Medulla oblongata (tissue), 1 donor: ENCODE data around the gene SNCB.
A peak's percentile ranks its signal among the peaks of the same experiment; 100 is the strongest.

Experiments
- DNase-seq: peaks from one replicate; pipeline ENCODE4 v3.0.0-alpha.2; 2015; ENCODE audit errors: extremely low spot score

Gene SNCB

DNA sequence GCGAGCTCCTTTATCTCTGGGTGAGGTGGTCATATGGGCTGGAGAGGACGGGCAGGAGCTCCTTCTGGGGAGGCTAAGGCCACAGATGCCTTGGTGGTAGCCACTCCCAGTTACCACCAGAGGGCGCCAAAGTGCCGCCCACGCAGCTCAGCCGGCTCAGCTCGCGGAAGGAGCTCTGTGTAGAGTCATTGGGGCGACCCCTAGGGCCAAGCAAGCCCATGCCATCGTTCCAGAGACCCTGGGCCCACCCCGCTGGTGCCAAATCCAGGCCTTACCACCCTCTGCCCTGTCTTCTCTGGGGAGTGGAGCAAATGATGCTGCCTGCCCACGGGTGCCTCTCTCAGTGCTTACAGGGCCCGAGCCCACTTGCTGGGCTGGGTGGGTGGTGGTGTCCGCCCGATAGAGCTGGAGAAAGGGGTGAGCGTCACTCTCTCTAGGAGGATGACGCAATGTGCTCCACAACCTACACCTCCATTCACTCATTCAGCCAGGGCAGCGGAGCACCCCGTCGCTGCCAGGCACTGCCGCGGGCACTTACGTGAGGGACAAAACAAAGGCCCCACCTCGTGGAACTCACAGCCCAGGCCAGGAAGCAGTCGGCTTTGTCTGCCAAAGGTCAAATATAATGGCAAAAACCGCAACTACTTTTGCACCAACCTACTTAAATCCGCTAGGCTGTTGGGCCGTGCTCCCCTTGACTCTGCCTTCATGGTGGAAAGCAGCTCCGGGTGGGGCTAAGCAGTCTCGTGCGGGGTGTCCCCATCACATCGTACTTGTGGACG lies 30.7 kb upstream of the SNCB start:
- DNase-seq: peak; percentile 78

DNA sequence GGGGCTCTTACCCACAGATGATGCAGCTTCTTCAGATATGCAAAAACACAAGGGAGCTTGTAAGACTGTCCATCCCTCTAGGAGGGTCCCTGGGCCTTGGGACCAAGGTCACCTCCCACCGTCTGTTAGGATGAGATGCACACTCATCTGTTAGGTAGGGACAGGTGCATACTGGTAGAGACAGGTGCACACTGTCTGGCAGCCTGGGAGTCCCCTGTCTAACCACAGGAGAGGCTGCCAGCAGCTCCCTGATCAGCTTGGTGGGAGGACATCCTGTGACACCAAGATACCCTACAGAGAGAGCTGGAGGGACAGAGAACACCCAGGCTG lies 30.2 kb upstream of the SNCB start:
- no peak for DNase-seq

DNA sequence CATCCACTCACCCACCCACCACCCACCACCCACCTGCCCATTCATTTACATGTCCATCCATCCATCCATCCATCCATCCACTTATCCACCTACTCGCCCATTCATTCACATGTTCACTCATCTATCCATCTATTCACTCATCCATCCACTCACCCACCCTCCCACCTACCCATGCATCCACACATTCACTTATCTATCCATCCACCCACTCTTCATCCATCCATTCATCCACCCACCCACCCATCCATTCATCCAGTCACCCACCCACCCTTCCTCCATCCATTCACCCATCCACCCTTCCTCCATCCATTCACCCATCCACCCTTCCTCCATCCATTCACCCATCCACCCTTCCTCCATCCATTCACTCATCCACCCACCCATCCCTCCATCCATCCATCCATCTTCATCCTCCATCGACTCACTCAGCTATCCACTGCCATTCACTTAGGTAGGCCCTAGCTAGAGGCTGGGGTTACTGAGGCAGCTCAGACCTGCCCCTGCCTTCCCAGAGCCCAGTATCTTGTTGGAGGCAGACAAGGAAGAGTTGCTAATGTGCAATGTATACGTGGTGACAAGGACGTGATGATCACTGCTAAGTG lies 29.6 kb upstream of the SNCB start:
- no peak for DNase-seq

DNA sequence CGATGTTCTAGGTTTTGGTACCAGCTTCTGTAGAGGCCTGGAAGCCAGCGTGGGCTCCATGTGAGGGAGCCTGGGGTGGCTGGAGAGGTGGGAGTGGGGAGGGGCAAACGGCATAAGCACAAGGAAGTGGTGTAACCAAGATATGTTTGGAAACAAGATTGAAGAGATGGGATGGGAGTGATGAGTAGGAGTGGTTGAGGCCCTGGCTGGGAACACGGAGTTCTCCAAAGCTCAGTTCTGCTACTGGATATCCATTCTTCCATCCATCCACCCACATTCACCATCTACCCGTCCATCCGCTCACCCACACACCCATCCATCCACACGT lies 29.1 kb upstream of the SNCB start:
- DNase-seq: no peak

DNA sequence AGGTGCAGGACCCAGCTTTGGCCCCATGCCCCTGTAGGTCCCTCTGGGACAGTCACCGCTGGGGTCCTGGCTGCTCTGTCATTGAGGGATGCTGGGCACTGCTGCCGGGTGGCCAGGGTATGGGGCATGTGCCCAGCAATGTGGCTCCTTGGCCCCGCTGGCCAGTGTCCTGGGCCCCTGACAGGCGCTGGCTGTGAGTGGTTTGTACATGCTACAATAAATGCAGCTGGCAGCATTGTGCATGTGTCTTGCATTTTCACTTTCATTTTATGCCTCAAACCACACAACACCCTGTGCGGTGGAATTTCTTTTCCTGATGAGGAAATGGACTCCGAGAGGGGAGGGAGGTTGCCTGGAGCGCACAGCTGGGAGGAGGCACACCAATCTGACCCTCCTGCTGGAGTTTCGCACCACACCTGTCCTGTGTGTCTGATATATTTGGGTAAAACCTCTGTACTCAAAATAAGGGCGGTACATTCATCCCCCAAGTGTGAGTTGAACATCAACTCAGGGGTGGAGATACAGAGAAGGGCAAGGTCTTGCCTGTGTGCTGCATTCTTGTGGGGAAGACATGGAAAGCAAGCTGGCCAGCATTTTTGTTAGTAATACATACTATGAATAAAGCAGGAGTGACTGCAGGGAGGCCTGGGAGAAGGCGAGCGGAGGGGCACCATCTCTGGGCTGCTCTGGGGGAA lies 28.6 kb upstream of the SNCB start:
- peak; percentile 34 for DNase-seq

DNA sequence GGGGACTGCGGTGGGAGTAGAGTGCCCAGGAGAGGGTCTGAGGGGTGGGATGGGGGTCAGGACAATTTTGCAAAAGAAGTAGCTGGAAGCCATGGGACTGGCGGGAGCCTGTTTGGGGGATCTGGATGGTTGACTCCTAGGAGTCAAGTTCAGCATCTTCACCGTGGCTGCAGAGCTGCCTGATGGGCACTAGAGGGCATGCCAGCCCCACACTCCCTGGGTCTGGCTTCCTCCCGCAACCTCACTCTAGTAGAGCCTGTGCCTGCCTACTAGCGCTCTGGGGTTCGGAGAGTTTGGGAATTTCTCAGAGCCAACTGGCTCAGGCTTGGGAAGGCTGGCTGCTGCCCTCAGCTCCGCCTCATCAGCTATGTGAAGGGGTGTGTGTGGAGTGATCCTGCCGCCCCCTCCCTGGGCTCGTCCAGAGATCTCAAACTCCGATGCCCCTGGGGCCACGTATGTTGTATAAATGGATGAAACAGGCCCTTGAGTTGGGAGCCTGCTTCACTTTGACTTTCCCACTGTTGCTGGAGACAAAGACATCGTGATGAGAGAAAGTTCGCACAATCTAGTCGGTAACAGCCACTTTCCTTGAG lies 27.8 kb upstream of the SNCB start:
- DNase-seq: peak; percentile 84

DNA sequence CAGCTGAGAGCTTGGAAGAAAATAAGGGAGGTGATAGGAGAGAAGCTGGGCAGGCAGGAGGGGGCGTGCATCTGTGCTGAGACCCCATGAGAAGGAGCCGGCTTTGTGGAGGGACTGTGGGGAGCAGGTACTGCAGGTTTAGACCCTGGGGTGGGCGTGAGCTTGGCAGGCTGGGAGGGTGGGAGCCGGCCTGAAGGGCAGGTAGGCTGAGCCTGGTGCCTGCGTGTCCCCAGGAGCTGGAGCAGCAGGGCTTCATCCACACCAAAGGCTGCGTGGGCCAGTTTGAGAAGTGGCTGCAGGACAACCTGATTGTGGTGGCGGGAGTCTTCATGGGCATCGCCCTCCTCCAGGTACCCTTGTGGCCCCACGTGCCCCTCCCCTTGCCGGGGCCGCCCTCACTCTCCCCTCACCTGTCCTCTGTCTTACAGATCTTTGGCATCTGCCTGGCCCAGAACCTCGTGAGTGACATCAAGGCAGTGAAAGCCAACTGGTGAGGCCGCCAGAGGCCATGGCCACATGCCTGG lies 26.2 kb upstream of the SNCB start:
- DNase-seq: no peak

DNA sequence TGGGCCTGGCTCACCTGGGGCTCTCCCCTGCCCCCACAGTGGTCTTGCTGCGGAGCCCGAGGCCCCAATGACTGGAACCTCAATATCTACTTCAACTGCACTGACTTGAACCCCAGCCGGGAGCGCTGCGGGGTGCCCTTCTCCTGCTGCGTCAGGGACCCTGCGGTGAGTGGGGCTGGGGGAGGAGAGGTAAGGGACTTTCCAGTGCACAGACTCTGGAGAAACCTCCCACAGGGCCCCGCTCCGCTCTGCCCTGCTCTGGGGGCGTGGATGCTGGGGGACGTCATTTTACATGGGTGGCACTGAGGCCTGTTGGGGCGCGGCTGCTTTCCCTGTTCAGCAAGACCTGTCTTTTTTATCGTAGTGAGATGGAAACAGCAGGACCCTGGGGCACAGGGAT lies 24.5 kb upstream of the SNCB start:
- DNase-seq: no peak

DNA sequence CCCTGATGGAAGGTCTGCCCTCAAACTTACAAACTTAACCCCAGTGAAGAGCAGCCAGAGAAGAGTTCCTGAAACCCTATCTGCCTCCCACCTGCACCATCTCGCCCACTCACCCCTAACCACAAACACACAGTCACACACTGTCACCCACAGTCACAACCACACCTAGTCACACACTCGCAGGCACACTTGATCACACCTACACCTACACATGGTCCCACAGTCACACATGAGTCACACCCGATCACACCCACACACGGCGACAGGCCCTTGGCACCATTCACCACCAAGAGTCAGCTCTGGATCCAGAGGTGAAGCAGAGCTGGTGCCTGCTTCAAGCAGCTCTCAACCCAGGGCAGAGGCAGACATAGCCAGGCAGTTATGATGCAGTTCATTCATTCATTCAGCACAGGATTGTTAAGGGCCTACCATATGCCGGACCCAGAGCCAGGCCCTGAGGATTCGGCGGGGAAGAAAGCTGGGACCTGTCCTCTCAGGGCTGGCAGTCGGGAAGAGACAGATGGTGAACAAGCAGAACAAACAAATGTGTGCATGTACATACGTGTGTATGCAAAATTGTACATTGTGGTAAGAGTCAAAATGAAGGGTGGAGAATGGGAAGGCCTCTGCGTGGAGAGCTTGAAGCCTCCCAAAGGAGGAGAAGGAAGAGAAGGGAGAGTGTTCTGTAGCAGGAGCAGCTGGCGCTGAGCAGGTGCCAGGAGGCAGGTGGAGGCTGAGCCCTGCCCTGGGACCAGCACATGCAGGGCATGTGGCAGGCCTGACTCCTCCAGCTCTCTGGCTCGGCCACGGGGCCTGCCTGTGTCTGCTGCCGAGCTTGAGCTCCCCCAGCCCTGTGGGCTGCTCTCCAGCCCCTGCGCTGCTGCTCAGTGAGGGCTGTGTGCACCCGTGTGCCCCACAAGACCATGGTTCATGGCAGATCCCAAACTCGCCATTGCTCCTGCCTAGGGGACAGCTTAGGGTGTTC lies 23.4 kb upstream of the SNCB start:
- DNase-seq: no peak

DNA sequence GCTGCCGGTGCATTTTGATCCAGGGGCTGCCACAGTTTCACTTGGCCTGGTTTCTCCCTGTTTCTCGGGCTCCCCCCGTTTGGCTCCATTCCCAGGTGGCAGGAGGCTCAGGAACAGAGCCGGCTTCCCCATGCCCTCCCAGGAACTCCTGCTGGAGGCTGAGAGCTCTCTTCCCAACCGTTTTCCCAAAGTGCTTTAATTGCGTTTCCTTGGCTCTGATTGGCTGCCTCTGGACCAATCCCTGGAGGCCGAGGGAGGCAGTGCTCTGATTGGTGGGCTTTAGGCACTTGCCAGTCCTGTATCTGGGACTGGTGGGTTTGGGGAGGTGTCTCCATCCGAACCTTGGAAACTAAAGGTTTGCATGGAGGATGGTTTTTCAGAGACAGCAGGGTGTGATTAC lies 21.8 kb upstream of the SNCB start:
- DNase-seq: peak; percentile 16

DNA sequence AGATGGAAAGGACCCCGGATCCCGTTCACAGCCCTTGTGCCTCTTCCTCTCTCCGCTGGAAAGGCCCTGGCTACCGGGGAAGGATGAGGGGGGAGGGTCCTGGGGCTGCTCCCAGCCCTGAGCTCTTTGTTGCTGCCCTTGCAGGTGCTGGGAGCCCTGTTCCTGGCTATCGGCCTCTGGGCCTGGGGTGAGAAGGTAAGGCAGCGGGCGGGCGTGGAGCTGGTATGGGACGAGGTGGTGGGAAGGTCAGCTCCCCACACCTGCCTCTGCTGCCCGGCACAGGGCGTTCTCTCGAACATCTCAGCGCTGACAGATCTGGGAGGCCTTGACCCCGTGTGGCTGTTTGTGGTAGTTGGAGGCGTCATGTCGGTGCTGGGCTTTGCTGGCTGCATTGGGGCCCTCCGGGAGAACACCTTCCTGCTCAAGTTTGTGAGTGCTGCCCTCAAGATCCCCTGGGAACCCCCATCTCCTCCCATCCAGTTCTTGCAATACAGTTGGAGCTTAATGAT lies 21.2 kb upstream of the SNCB start:
- no peak for DNase-seq

DNA sequence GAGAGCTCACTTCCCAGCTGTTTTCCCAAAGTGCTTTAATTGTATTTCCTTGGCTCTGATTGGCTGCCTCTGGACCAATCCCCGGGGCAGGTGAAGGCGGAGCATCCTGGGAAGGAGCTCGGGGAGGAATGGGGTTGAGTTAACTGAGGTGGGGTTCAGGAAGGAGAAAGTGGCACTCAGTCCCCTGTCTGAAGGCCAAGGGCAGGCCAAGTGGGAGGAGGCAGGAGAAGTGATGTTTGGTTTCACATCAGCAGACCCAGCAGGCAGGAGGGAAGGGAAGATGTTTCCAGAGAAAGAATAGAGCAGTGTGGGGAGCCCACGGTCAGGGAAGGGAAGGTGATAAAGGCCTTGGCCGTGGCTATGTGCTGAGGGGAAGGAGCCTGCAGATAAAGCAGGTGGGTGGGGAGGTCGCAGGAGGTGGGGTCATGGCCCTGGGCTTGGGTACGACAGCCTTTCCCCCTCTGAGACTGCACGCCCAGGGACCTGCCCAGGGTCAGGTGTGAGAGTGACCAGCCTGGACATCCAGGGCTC lies 20.1 kb upstream of the SNCB start:
- DNase-seq: no peak

DNA sequence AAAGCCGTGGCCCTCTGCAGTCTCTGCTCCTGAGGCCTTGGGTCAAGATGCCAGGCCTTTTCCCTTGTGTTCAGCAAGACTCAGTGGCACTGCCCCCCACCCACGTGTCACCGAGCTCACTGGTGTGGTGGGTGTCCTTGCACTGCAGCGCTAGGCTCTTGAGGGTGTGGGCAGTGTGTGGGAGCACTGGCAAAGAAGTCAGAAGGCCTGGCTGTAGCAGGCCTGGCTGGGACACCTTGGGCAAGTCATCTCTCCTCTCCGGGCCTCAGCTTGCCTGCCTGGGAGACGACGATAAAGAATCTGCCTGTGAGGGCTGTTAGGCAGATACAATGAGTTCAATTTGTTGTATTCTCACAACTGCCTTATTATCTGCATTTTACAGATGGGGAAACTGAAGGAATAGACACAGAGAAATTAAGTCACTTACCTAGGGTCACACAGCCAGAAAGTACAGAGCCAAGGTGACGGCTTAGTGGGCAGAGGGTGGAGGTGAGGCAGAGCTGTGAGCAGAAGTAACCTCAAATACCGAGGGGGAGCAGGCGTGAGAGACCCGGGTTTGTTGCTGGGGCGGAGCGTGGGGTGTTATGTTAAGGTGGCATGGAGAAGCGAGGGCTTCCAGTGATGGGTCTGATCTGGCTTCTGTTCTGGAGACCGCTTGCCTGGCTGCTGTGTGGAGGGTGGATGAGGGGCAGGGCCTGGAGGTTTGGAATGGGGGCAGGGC lies 18.3 kb upstream of the SNCB start:
- DNase-seq: no peak

DNA sequence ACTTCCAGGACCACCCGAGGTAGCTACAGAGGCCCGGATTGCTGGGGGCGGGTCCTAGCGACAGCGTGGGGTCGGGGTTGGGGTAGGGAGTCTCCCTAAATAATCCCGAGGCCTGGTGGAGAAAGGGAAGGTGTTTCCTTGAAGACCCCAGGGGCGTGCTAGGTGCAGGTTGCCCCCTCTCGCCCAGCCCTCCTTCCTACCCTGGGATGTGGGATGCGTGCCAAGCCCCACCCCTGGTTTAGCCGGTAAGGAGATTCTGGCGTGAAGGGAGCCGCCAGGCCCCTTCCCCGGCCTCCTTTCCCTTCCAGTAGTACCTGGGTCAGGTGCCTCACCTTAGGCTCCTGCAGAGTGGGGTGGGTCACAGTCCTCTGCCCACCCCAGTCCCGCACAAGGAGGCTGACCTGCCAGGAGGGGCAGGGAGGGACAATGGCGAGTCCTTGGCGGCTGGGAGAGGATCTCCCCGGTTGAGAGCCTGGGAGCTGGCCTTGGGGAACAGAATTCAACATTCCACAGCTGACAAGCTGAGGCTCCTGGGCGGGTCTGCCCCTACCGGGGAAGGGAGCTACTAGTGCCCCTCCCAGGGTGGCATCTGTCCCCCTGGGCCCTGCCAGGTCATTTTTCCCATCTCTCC lies 17.6 kb upstream of the SNCB start:
- DNase-seq: peak; percentile 23

DNA sequence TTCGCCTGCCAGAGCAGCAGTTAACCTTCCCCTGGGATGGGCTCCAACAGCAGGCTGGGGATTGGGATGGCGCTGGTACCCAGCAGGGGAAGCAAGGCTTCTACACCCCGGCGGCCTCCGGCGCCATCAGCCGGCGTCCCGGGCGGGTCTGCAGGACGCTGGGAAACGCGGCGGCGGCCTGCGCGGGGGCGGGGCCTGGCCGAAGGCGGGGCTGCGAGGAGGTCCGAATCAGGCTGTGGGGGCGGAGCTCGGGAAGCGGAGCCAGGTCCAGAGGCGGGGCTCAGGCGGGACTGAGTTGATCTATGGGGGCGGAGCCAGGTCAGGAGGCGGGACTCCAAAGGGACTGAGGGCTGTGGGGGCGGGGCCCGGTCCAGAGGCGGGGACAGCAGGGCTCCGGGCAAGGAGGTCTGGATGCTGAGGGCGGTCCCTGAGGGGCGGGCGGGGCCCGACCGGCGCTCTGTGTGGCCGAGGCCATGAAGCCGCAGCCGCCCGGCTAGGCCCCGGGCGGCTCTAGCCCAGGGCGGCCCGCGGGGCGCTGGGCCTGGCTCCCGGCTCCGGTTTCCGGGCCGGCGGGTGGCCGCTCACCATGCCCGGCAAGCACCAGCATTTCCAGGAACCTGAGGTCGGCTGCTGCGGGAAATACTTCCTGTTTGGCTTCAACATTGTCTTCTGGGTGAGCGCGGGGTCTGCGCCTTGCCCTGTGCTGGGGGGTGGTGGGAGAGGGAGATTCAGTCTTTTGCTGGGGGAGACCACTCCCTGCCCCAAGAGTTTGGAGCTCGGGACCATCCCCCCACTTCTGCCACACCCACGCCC lies 16.9 kb upstream of the SNCB start, which contains the start of gene TSPAN17:
Gene TSPAN17 (plus strand): TSS at position 455 of the 813 bp plus-strand sequence. CDS start 132 bp downstream, at position 587.
- peak; percentile 100 for DNase-seq

DNA sequence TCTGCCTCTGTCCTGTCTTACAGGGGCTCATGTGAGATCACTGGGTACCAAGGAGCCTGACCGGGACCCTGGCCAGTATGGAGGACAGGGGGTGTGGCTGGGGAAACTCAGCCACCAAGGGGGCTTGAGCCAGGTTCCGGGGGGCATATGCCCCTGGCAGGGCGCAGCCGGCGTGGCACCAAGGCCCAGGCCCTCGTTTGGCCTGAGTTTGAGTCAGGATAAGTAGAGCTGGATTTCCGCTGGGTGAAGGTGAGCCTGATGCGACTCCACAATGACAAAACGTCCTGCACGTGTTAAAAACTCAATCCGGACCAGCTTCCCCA lies 16.3 kb upstream of the SNCB start:
- no peak for DNase-seq

DNA sequence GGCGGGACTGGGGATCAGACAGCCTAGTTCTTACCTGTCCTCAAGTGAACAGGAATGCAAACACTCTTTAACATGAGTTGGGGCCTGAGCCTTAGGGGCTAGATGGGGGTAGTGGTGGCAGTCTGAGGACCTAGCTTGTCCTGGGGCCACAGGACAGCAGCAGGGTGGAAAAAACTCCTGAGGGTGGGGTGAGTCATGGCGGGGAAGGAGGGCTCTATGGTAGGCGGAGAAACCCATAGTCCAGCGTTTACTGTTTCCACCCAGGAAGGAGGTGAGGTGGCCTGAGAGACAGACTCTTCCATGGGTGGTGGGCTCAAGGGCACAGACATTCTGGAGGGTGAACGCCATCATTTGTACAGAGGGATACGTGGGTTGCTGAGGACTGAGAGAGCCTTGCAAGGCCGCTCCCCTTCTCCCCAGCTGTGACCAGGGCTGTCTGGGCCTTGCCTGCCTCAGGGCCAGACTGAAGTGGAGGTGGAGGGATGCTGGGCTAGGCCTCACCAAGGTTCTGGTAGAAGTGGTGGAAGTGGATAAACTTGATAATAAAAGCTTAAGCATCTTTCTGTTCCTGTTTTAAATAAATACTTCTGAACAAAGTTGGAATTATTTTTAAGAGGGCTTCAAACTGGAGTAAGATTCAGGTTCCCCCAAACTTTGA lies 15.8 kb upstream of the SNCB start:
- DNase-seq: no peak

DNA sequence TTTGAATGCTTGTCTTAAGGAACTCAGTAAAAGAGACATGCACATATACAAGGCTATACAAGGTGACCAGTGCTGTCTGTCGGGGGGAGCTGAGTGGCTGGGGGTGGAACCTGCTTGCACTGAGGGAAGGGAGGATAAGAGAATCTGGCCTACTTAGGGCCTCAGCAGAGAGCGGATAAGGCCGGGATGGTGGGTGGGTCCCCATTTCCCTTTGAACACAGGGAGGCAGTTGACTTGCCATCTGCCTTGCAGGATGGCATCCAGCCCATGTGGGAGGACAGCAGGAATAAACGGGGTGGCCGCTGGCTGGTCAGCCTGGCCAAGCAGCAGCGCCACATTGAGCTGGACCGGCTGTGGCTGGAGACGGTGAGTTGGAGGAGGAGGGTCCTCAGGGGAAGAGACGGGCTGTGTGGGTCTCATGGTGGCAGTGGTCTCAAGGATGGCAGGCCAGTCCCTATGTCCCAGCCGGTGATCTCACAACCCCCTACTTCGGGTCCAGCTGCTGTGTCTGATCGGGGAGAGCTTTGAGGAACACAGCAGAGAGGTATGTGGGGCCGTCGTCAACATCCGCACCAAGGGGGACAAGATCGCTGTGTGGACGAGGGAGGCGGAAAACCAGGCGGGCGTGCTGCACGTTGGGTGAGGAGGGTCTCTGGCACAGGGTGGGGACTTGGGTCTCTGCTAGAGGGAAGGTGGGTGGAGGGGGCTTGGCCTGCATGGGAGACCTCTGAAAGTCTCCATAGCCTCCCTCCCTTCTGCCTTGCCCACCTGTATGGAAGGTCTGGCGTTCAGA lies 14.7 kb upstream of the SNCB start:
- DNase-seq: no peak
